ENCODE data around the gene KCNIP2.

The KCNIP2 gene

GRCh38 chr10:101781984-101782810 lies 61.4 kb downstream of the KCNIP2 start:
- no peak for DNase-seq

GRCh38 chr10:101781655-101781983 lies 62.0 kb downstream of the KCNIP2 start:
- no peak for DNase-seq

- DNase-seq: peak; percentile 40 to 42
These were observed 62.6 kb downstream of the KCNIP2 start for GRCh38 chr10:101780818-101781654.

- DNase-seq: no peak
These were observed 63.3 kb downstream of the KCNIP2 start for GRCh38 chr10:101780187-101780817.

- peak; percentile 6 to 57 for DNase-seq
These were observed 63.9 kb downstream of the KCNIP2 start for GRCh38 chr10:101779544-101780186.

- no peak for DNase-seq
These were observed 64.6 kb downstream of the KCNIP2 start for GRCh38 chr10:101778781-101779543.

GRCh38 chr10:101778151-101778780 lies 65.3 kb downstream of the KCNIP2 start:
- no peak for DNase-seq

- no peak for DNase-seq
These were observed 65.9 kb downstream of the KCNIP2 start for GRCh38 chr10:101777619-101778145.

GRCh38 chr10:101776161-101776817 lies 67.3 kb downstream of the KCNIP2 start:
- no peak for DNase-seq
